ENCODE results near the gene TIGAR. TPM values are rescaled to one million over a fixed set of nuclear protein-coding genes. Genes with fewer than 3 reads are reported as not detected.

The TIGAR gene
- 17.8 and 27.9 TPM in 2 replicates for total RNA-seq

GRCh38 chr12:4320853-4321701, at the start of gene TIGAR:
TIGAR (plus strand) TSS chr12:4321213; CDS start chr12:4321272, 59 bp downstream.

GRCh38 chr12:4273652-4274395, 47.2 kb upstream of the TIGAR start, which contains the start of gene CCND2:
CCND2 (plus strand) TSS chr12:4273762; CDS start chr12:4274041, 279 bp downstream.

GRCh38 chr12:4379405-4379804, 58.4 kb downstream of the TIGAR start, which contains the start of gene FGF23:
FGF23 (minus strand) TSS chr12:4379712; CDS start chr12:4379582, 130 bp downstream.

Other genes with a start within 250 kb of the TIGAR start
- 105 and 204 TPM in 2 replicates for gene CCND2, start 47.5 kb upstream of the TIGAR start, total RNA-seq
- not detected in 2 replicates for gene FGF23, start 58.5 kb downstream of the TIGAR start, total RNA-seq
- gene FGF6, start 124.6 kb downstream of the TIGAR start, total RNA-seq, result not detected in 2 replicates
- 1.8 and 13.3 TPM in 2 replicates for gene RAD51AP1, start 217.7 kb downstream of the TIGAR start, total RNA-seq
- gene DYRK4, start 241.0 kb downstream of the TIGAR start, total RNA-seq, result 46.1 and 52.9 TPM in 2 replicates

Data from smooth muscle cell of the umbilical artery (primary cell).